GM12873 (cell line): ENCODE data around the gene C11orf87.

ENCODE experiments used
- TF ChIP-seq, protein P1 (sequence below): IDR thresholded peaks from 2 replicates; pipeline ENCODE4 v1.5.1; 2012; ENCODE audit warnings: low read depth, mild to moderate bottlenecking, moderate library complexity, low read length, control low read depth; ENCODE audit not compliant: insufficient read depth; ENCODE audit errors: missing control alignments

C11orf87 gene

GRCh38 chr11:109443052-109443451, 21.1 kb downstream of the C11orf87 start:
- TF ChIP-seq, protein P1, sequence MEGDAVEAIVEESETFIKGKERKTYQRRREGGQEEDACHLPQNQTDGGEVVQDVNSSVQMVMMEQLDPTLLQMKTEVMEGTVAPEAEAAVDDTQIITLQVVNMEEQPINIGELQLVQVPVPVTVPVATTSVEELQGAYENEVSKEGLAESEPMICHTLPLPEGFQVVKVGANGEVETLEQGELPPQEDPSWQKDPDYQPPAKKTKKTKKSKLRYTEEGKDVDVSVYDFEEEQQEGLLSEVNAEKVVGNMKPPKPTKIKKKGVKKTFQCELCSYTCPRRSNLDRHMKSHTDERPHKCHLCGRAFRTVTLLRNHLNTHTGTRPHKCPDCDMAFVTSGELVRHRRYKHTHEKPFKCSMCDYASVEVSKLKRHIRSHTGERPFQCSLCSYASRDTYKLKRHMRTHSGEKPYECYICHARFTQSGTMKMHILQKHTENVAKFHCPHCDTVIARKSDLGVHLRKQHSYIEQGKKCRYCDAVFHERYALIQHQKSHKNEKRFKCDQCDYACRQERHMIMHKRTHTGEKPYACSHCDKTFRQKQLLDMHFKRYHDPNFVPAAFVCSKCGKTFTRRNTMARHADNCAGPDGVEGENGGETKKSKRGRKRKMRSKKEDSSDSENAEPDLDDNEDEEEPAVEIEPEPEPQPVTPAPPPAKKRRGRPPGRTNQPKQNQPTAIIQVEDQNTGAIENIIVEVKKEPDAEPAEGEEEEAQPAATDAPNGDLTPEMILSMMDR, result no peak

GRCh38 chr11:109454857-109455256, 32.9 kb downstream of the C11orf87 start:
- TF ChIP-seq, protein P1, result no peak
